ENCODE measurements around the gene ACTG1. TPM values are rescaled to one million over a fixed set of nuclear protein-coding genes. Genes with fewer than 3 reads are reported as not detected.

ACTG1 gene
- total and polyA plus RNA-seq, 5 experiments from 2014 or later, result 1,189 to 1,669 (median 1,334) TPM

GRCh38 chr17:81494626-81495377 is 17.8 kb downstream of the ACTG1 start:
- Mint-ChIP-seq H3K27ac (no peak overlapping the region), H3K9me3 (no peaks in the 10 kb centered on the region), H3K36me3 (no peaks in the 10 kb centered on the region), H3K27me3 (peaks cover 0 to 2% (median under 1%) of the 10 kb centered on the region in 5 donors), H3K4me1 (peaks cover 0 to 2% (median under 1%) of the 10 kb centered on the region in 4 donors), H3K4me3 (no peak overlapping the region)
- DNase-seq, result no peak
- POLR2A ChIA-PET, result interaction anchor here (1.5 kb wide), 1 partner anchor 16 kb away, joined by 5 read pairs; no protein-coding TSS in a partner anchor
- ATAC-seq, result no peak

DNA sequence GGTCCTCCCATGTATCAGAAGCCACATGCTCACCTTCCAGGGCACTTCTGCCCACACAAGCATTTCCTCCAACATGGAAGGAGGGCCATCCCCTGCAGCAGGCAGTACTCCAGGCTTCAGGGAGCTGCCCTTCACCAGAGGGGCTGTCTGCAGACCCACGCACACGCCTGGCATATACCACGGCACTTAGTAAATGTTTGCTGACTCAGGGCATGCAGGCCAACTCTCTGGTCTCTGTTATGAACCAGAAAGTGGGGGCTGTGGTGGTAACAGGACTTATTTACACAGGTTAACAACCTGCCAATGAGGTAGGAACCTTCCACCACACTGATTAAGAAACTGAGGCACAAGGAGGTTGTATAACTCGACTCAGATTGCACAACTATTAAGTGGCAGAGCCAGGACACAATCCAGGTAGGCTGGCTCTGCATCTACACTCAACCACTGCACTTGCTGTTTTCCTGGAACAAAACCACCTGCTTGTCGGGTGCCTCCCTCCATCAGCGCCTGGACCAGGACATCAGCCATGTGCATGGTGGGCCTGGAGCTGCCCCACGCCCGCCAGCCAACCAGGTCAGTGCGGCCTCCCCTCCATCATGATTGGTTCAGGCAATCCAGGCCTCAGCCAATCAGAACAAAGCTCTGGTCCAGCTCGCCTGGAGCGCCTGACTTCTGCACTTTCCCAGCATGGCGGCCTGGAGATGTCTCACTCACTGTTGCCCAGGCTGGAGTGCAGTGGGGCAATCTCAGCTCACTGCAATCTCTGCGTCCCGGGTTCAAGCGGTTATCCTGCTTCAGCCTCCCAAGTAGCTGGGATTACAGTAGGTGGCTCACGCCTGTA is 19.2 kb downstream of the ACTG1 start:
- Mint-ChIP-seq H3K36me3 (no peaks in the 10 kb centered on the region), H3K4me1 (peaks cover 2 to 5% (median 3%) of the 10 kb centered on the region in 4 donors), H3K27ac (peak overlapping the region in 1 of 10 donors; percentile 82), H3K9me3 (no peaks in the 10 kb centered on the region), H3K4me3 (no peak overlapping the region), H3K27me3 (peaks cover 0 to 3% (median 2%) of the 10 kb centered on the region in 5 donors)
- POLR2A ChIA-PET, result interaction anchor here (1.5 to 2.0 kb wide), 3 partner anchors 15 to 18 kb away, joined by 3 to 8 read pairs (median 5); partner anchors contain the start of gene ACTG1
- no peak for DNase-seq
- ATAC-seq, result no peak

DNA sequence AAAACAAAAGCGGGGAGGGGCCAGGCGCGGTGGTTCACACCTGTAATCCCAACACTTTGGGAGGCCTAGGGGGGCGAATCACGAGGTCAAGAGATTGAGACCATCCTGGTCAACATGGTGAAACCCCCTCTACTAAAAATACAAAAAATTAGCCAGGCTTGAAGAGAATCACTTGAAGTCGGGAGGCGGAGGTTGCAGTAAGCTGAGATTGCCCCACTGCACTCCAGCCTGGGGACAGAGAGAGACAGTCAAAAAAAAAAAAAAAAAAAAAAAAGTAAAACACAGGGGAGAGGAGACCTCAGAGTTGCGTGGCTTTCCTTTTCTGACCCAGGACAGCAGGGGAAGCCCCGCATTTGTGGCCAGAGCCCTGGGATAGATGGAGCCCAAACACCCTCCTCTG is 19.9 kb downstream of the ACTG1 start:
- no peaks in the 10 kb centered on the region for H3K36me3 Mint-ChIP-seq
- POLR2A ChIA-PET, result interaction anchor here (1.5 to 2.0 kb wide), 2 partner anchors 15 to 19 kb away, joined by 3 to 8 read pairs; partner anchors contain the start of gene ACTG1
- H3K4me3 Mint-ChIP-seq, result no peak overlapping the region
- ATAC-seq, result no peak
- H3K4me1 Mint-ChIP-seq, result peaks cover 2 to 5% (median 3%) of the 10 kb centered on the region in 4 donors
- H3K9me3 Mint-ChIP-seq, result no peaks in the 10 kb centered on the region
- no peak overlapping the region for H3K27ac Mint-ChIP-seq
- DNase-seq, result no peak
- peaks cover 0 to 3% (median 0%) of the 10 kb centered on the region in 5 donors for H3K27me3 Mint-ChIP-seq

- Mint-ChIP-seq H3K27me3 (peaks cover 0 to 3% (median 0%) of the 10 kb centered on the region in 5 donors), H3K9me3 (no peaks in the 10 kb centered on the region), H3K36me3 (no peaks in the 10 kb centered on the region), H3K4me1 (peaks cover 3 to 6% (median 4%) of the 10 kb centered on the region in 4 donors), H3K27ac (peak overlapping the region in 1 of 10 donors; percentile 53), H3K4me3 (no peak overlapping the region)
- DNase-seq (no peak), ATAC-seq (no peak)
- POLR2A ChIA-PET, result interaction anchor here (2.0 kb wide), 1 partner anchor 19 kb away, joined by 8 read pairs; the partner anchor contains the start of gene ACTG1
Measured at GRCh38 chr17:81492202-81492601, 20.4 kb downstream of the ACTG1 start.

DNA sequence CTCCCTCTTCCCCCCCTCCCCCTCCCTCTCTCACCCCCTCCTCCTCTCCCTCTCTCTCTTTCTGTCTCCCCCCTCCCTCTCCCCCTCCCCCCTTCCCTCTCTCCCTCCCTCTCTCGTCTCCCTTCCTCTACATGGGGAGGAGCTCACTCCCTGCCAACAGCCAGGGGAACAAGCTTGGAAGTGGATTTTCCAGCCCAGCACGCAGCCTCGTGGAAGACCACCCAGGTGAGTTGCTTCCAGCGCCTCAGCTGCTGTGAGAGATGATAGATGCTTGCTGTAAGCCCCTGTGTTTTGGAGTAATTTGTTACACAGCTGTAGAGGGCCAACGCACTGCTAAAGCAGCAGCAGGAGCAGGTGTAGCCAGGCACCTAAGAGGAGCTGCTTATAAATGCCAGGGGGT is 20.8 kb downstream of the ACTG1 start:
- H3K4me1 Mint-ChIP-seq, result peaks cover 3 to 7% (median 4%) of the 10 kb centered on the region in 4 donors
- POLR2A ChIA-PET, result interaction anchor here (2.0 kb wide), 1 partner anchor 20 kb away, joined by 8 read pairs; the partner anchor contains the start of gene ACTG1
- no peaks in the 10 kb centered on the region for H3K36me3 Mint-ChIP-seq

DNA sequence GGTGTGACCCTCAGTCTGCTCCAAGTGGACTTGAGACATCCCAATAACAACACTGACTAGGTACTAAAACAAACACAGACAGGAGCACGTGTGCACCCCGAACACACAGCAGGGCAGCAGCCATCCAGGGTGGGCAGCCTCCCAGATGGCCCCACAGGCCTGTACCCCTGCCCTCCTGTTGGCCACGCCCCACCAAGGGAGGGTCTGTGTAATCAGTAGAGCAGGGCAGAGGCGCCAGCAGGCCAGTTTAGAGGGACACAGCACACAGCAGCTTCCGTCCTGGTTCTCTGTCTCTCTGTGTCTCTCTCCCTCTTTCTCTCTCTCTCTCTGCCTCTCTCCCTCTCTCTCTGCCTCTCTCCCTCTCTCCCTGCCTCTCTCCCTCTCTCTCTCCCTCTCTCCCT is 21.4 kb downstream of the ACTG1 start:
- POLR2A ChIA-PET, result interaction anchor here (0.6 to 2.0 kb wide), 2 partner anchors 20 to 59 kb away, joined by 3 to 8 read pairs; partner anchors contain the start of gene ACTG1
- Mint-ChIP-seq H3K27me3 (peaks cover 0 to 5% (median under 1%) of the 10 kb centered on the region in 5 donors), H3K4me1 (peaks cover 3 to 10% (median 5%) of the 10 kb centered on the region in 4 donors), H3K27ac (no peak overlapping the region), H3K9me3 (no peaks in the 10 kb centered on the region), H3K4me3 (no peak overlapping the region), H3K36me3 (no peaks in the 10 kb centered on the region)
- no peak for DNase-seq
- ATAC-seq, result no peak

More for the DNA sequence above, 20.8 kb downstream of the ACTG1 start:
- Mint-ChIP-seq H3K9me3 (no peaks in the 10 kb centered on the region), H3K27me3 (peaks cover 0 to 3% (median 0%) of the 10 kb centered on the region in 5 donors), H3K27ac (peak overlapping the region in 1 of 10 donors; percentile 53), H3K4me3 (no peak overlapping the region)
- DNase-seq (no peak), ATAC-seq (no peak)

- H3K36me3 Mint-ChIP-seq, result no peaks in the 10 kb centered on the region
- peaks cover 4 to 13% (median 6%) of the 10 kb centered on the region in 4 donors for H3K4me1 Mint-ChIP-seq
- no peaks in the 10 kb centered on the region for H3K9me3 Mint-ChIP-seq
- POLR2A ChIA-PET, result interaction anchor here (0.6 to 10.9 kb wide), 7 partner anchors 7 to 365 kb away, joined by 3 to 176 read pairs (median 3); partner anchors contain the start of gene ACTG1
- peaks cover 0 to 9% (median 4%) of the 10 kb centered on the region in 5 donors for H3K27me3 Mint-ChIP-seq
- H3K27ac Mint-ChIP-seq, result peak overlapping the region in 5 of 10 donors; percentile 8 to 48 (median 35)
- DNase-seq (no peak), ATAC-seq (no peak)
- peak overlapping the region in 8 of 10 donors; percentile 41 to 86 (median 69) for H3K4me3 Mint-ChIP-seq
Measured at GRCh38 chr17:81489998-81490992, 22.3 kb downstream of the ACTG1 start.

- H3K4me3 Mint-ChIP-seq, result peak overlapping the region; percentile 55 to 86 (median 71)
- H3K27ac Mint-ChIP-seq, result peak overlapping the region in 6 of 10 donors; percentile 10 to 81 (median 42)
- DNase-seq (no peak), ATAC-seq (no peak)
- no peaks in the 10 kb centered on the region for H3K9me3 Mint-ChIP-seq
- H3K4me1 Mint-ChIP-seq, result peaks cover 4 to 13% (median 6%) of the 10 kb centered on the region in 4 donors
- H3K36me3 Mint-ChIP-seq, result no peaks in the 10 kb centered on the region
- peaks cover 0 to 9% (median 4%) of the 10 kb centered on the region in 5 donors for H3K27me3 Mint-ChIP-seq
- POLR2A ChIA-PET, result interaction anchor here (0.6 to 10.9 kb wide), 8 partner anchors 8 to 366 kb away, joined by 3 to 176 read pairs (median 4); partner anchors contain the start of gene ACTG1
Measured at GRCh38 chr17:81489012-81489997, 23.3 kb downstream of the ACTG1 start.

- H3K4me3 Mint-ChIP-seq, result peak overlapping the region in 4 of 10 donors; percentile 18 to 67 (median 29)
- peaks cover 0 to 9% (median 4%) of the 10 kb centered on the region in 5 donors for H3K27me3 Mint-ChIP-seq
- ATAC-seq, result peak; percentile 4 to 22
- no peaks in the 10 kb centered on the region for H3K9me3 Mint-ChIP-seq
- H3K36me3 Mint-ChIP-seq, result no peaks in the 10 kb centered on the region
- peak in 1 of 10 donors; percentile 19 for DNase-seq
- POLR2A ChIA-PET, result interaction anchor here (1.0 to 10.9 kb wide), 3 partner anchors 23 to 197 kb away, joined by 3 to 176 read pairs (median 4); partner anchors contain the start of genes ACTG1 and FAAP100
- peaks cover 4 to 14% (median 6%) of the 10 kb centered on the region in 4 donors for H3K4me1 Mint-ChIP-seq
- no peak overlapping the region for H3K27ac Mint-ChIP-seq
Measured at GRCh38 chr17:81488276-81488860, 24.2 kb downstream of the ACTG1 start.

All from naive thymus-derived CD8-positive, alpha-beta T cell (primary cell).